ENCODE data around the gene NT5DC3.

NT5DC3 gene

DNA sequence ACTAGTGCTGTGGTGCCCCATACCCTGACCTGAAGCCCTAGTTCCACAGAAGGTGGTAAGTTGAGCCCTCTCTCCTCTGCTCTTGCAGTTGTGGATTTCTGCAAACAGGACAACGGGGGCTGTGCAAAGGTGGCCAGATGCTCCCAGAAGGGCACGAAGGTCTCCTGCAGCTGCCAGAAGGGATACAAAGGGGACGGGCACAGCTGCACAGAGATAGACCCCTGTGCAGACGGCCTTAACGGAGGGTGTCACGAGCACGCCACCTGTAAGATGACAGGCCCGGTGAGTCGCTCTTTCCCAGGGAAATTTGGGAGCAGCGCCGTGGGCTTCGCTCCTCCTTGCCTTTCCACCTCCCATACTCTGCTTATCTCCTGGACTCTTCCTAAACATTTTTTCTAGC, 92.2 kb downstream of the NT5DC3 start:
- no peaks in the 10 kb centered on the region for H4K20me1 ChIP-seq (ENCODE audit: insufficient read depth, low read length)
- no peaks in the 10 kb centered on the region for H3K4me1 ChIP-seq (ENCODE audit: low read length)
- TF ChIP-seq, protein P1, sequence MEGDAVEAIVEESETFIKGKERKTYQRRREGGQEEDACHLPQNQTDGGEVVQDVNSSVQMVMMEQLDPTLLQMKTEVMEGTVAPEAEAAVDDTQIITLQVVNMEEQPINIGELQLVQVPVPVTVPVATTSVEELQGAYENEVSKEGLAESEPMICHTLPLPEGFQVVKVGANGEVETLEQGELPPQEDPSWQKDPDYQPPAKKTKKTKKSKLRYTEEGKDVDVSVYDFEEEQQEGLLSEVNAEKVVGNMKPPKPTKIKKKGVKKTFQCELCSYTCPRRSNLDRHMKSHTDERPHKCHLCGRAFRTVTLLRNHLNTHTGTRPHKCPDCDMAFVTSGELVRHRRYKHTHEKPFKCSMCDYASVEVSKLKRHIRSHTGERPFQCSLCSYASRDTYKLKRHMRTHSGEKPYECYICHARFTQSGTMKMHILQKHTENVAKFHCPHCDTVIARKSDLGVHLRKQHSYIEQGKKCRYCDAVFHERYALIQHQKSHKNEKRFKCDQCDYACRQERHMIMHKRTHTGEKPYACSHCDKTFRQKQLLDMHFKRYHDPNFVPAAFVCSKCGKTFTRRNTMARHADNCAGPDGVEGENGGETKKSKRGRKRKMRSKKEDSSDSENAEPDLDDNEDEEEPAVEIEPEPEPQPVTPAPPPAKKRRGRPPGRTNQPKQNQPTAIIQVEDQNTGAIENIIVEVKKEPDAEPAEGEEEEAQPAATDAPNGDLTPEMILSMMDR (IDR thresholded peaks at IDR 0.05; ENCODE audit: low read length), result no peak
- no peak for TF ChIP-seq EZH2 (optimal IDR thresholded peaks at IDR 0.05; ENCODE audit: low read depth, low read length)
- TF ChIP-seq EZH2phosphoT487 (IDR thresholded peaks at IDR 0.05; ENCODE audit: low read length), result no peak
- no peaks in the 10 kb centered on the region for H3K27me3 ChIP-seq (replicated peaks; ENCODE audit: insufficient read depth, low read length)
- H3K9me2 ChIP-seq (replicated peaks; ENCODE audit: insufficient read depth, low read length), result no peaks in the 10 kb centered on the region
- H3K9ac ChIP-seq (ENCODE audit: low read length), result no peak overlapping the region
- H2AFZ ChIP-seq (ENCODE audit: low read length), result no peak overlapping the region
- DNase-seq, result no peak
- H3K27ac ChIP-seq (ENCODE audit: low read length), result no peak overlapping the region
- H3K79me2 ChIP-seq (ENCODE audit: low read length), result no peaks in the 10 kb centered on the region
- no peaks in the 10 kb centered on the region for H3K36me3 ChIP-seq (replicated peaks; ENCODE audit: insufficient read depth, low read length)
- no peak overlapping the region for H3K4me3 ChIP-seq (ENCODE audit: low read length)
- no peaks in the 10 kb centered on the region for H3K9me3 ChIP-seq (replicated peaks; ENCODE audit: insufficient read depth, low read length)
- no peak overlapping the region for H3K4me2 ChIP-seq (ENCODE audit: low read depth, low read length)
- H3F3A ChIP-seq (ENCODE audit: insufficient read depth, low read length), result no peaks in the 10 kb centered on the region

DNA sequence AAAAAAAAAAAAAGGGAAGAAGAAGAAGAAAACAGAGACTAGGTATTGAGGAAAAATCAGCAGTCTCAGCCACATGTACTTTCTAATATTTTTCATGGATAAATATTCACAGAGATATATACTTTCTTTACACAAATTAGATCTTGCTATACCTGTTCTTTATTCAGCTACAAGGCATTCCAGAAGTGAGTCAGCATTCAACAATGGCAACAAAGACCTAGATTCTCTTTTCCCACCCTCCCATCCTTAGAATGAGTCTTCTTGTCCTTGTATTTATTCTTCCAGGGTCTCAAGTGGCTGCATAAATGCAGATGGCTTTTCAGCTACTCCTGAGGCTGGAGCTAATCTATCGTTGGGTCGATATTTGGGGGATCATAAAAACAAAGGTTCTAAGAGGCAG, 93.0 kb downstream of the NT5DC3 start:
- Histone ChIP-seq H3K9ac (ENCODE audit: low read length) (no peak overlapping the region), H3K9me2 (replicated peaks; ENCODE audit: insufficient read depth, low read length) (no peaks in the 10 kb centered on the region), H3K4me1 (ENCODE audit: low read length) (no peaks in the 10 kb centered on the region), H3F3A (ENCODE audit: insufficient read depth, low read length) (no peaks in the 10 kb centered on the region), H3K36me3 (replicated peaks; ENCODE audit: insufficient read depth, low read length) (no peaks in the 10 kb centered on the region), H3K27me3 (replicated peaks; ENCODE audit: insufficient read depth, low read length) (no peaks in the 10 kb centered on the region), H3K27ac (ENCODE audit: low read length) (no peak overlapping the region), H3K9me3 (replicated peaks; ENCODE audit: insufficient read depth, low read length) (no peaks in the 10 kb centered on the region), H3K4me3 (ENCODE audit: low read length) (no peak overlapping the region), H3K79me2 (ENCODE audit: low read length) (no peaks in the 10 kb centered on the region), H4K20me1 (ENCODE audit: insufficient read depth, low read length) (no peaks in the 10 kb centered on the region), H3K4me2 (ENCODE audit: low read depth, low read length) (no peak overlapping the region), H2AFZ (ENCODE audit: low read length) (no peak overlapping the region)
- TF ChIP-seq EZH2phosphoT487 (IDR thresholded peaks at IDR 0.05; ENCODE audit: low read length) (no peak), EZH2 (optimal IDR thresholded peaks at IDR 0.05; ENCODE audit: low read depth, low read length) (no peak)
- TF ChIP-seq, protein P1 (IDR thresholded peaks at IDR 0.05; ENCODE audit: low read length), result no peak
- no peak for DNase-seq

DNA sequence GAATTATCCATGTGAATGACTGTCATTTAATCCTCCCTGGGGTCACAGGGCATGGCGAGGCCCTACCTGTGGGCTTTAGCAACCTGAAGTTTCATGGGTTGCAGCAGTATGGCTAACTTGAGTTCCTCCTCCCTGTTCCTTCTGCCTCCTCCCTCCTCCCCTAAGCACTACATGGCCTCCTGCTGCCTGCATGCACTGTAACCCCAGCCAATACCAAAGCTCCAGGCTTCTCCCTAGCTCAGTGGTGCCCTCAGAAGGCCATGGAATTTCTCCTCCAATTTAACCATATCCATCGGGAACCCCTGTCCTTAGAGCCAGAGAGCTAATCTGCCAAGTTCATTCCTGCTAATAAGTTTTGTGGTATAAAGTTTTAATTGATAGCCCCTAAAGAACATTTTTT, 95.1 kb downstream of the NT5DC3 start:
- Histone ChIP-seq H3F3A (ENCODE audit: insufficient read depth, low read length) (no peaks in the 10 kb centered on the region), H3K79me2 (ENCODE audit: low read length) (no peaks in the 10 kb centered on the region), H3K36me3 (replicated peaks; ENCODE audit: insufficient read depth, low read length) (no peaks in the 10 kb centered on the region), H2AFZ (ENCODE audit: low read length) (no peak overlapping the region), H3K27me3 (replicated peaks; ENCODE audit: insufficient read depth, low read length) (no peaks in the 10 kb centered on the region), H3K27ac (ENCODE audit: low read length) (no peak overlapping the region), H3K9me3 (replicated peaks; ENCODE audit: insufficient read depth, low read length) (no peaks in the 10 kb centered on the region), H3K9ac (ENCODE audit: low read length) (no peak overlapping the region), H3K4me1 (ENCODE audit: low read length) (no peaks in the 10 kb centered on the region), H4K20me1 (ENCODE audit: insufficient read depth, low read length) (no peaks in the 10 kb centered on the region), H3K4me3 (ENCODE audit: low read length) (no peak overlapping the region), H3K9me2 (replicated peaks; ENCODE audit: insufficient read depth, low read length) (no peaks in the 10 kb centered on the region), H3K4me2 (ENCODE audit: low read depth, low read length) (no peak overlapping the region)
- no peak for DNase-seq
- TF ChIP-seq EZH2phosphoT487 (IDR thresholded peaks at IDR 0.05; ENCODE audit: low read length), result no peak
- no peak for TF ChIP-seq EZH2 (optimal IDR thresholded peaks at IDR 0.05; ENCODE audit: low read depth, low read length)
- TF ChIP-seq, protein P1 (IDR thresholded peaks at IDR 0.05; ENCODE audit: low read length), result no peak

Measured in MM.1S (cell line).